Measurements from ENCODE around the gene TST. TPM values are rescaled to one million over a fixed set of nuclear protein-coding genes. Genes with fewer than 3 reads are reported as not detected.

Gene TST
- polyA plus RNA-seq, 1 of the 3 experiments (the other 2 are of a cell fraction): 49.4 TPM

- Histone ChIP-seq H3K9ac (no peak overlapping the region), H3K27me3 (ENCODE audit: insufficient read depth) (peaks cover 7% of the 10 kb centered on the region; the same call in 1 of the 2 replicates), H3K4me1 (ENCODE audit: control insufficient read depth in 1 of 2, insufficient read depth in 2 of 2, low read depth in 1 of 2, low read length in 1 of 2) (no peaks in the 10 kb centered on the region), H3K9me2 (no peaks in the 10 kb centered on the region), H4K20me1 (ENCODE audit: insufficient read depth) (no peaks in the 10 kb centered on the region), H3F3A (replicated peaks; ENCODE audit: insufficient read depth) (no peaks in the 10 kb centered on the region), H3K36me3 (replicated peaks in 1 of 2; ENCODE audit: control insufficient read depth in 1 of 2, insufficient read depth in 2 of 2, low read length in 1 of 2) (peaks cover 0 to 14% of the 10 kb centered on the region in 2 experiments), H3K4me2 (no peak overlapping the region), H3K9me3 (no peaks in the 10 kb centered on the region), H3K27ac (ENCODE audit: low read depth in 2 of 2, low read length in 1 of 2) (no peak overlapping the region), H3K79me2 (ENCODE audit: insufficient read depth) (no peaks in the 10 kb centered on the region), H3K4me3 (ENCODE audit: low read depth in 2 of 2, low read length in 1 of 2) (no peak overlapping the region), H2AFZ (ENCODE audit: low read depth) (no peak overlapping the region)
- ChIA-PET POLR2A (interaction anchor here (0.6 kb wide), 1 partner anchor 28 kb away, joined by 3 read pairs; no protein-coding TSS in a partner anchor), CTCF (interaction anchor here (1.0 to 1.6 kb wide), 2 partner anchors 16 to 18 kb away, joined by 3 read pairs; no protein-coding TSS in a partner anchor)
- DNase-seq: no peak
- TF ChIP-seq NFIC (IDR thresholded peaks at IDR 0.05; ENCODE audit: borderline replicate concordance): no peak
- TF ChIP-seq SIN3A (IDR thresholded peaks at IDR 0.05; ENCODE audit: borderline replicate concordance, low read depth, low read length): no peak
- no peak for TF ChIP-seq CTCF (IDR thresholded peaks at IDR 0.05)
- TF ChIP-seq FOXJ3 (CRISPR knock-in tag; IDR thresholded peaks at IDR 0.05): no peak
- TF ChIP-seq ZBTB33 (IDR thresholded peaks at IDR 0.05; ENCODE audit: borderline replicate concordance, low read depth): no peak
- no peak for TF ChIP-seq CHD2 (IDR thresholded peaks at IDR 0.05; ENCODE audit: low read length, partially characterized antibody)
- no peak for TF ChIP-seq RFX5 (IDR thresholded peaks at IDR 0.05; ENCODE audit: low read length)
- no peak for TF ChIP-seq YY1 (IDR thresholded peaks at IDR 0.05; ENCODE audit: low read depth)
- TF ChIP-seq POLR2AphosphoS5 (IDR thresholded peaks at IDR 0.05; ENCODE audit: low read depth, low read length): no peak
- no peak for TF ChIP-seq GABPA (IDR thresholded peaks at IDR 0.05; ENCODE audit: low read depth)
- no peak for TF ChIP-seq EZH2phosphoT487 (IDR thresholded peaks at IDR 0.05; ENCODE audit: borderline replicate concordance, low read depth)
- TF ChIP-seq PBX3 (IDR thresholded peaks at IDR 0.05): no peak
- no peak for TF ChIP-seq REST (IDR thresholded peaks at IDR 0.05; ENCODE audit: low read depth, low read length)
- no peak for TF ChIP-seq ELF1 (IDR thresholded peaks at IDR 0.05)
- TF ChIP-seq IRF3 (IDR thresholded peaks at IDR 0.05; ENCODE audit: low read depth, low read length): no peak
- TF ChIP-seq TEAD4 (IDR thresholded peaks at IDR 0.05; ENCODE audit: borderline replicate concordance, insufficient read depth): no peak
- TF ChIP-seq NRF1 (IDR thresholded peaks at IDR 0.05; ENCODE audit: low read depth, low read length): no peak
- no peak for TF ChIP-seq GATA2 (CRISPR knock-in tag; IDR thresholded peaks at IDR 0.05)
- WGBS (ENCODE audit: low lambda C conversion rate): 94% methylated on average over 26 of the region's 28 CpGs
These were observed 44.5 kb upstream of the TST start for GRCh38 chr22:37063431-37064420.

All from SK-N-SH (cell line).